Heart right ventricle (tissue), 16 donors: Measurements from ENCODE around the gene MAPK8IP3. TPM values are rescaled to one million over a fixed set of nuclear protein-coding genes. Genes with fewer than 3 reads are reported as not detected.

Source experiments
- ATAC-seq, 8 donors: fragments of 200-7000 bp; cut with Tn5 transposase; one replicate each; pipeline ENCODE4 v1.9.1; 2020; ENCODE audit warnings: mild to moderate bottlenecking in 8 of 8, moderate library complexity in 8 of 8, moderate number of reproducible peaks in 1 of 8
- DNase-seq, 2 donors: peaks; one replicate each; pipeline ENCODE4 v3.0.0-alpha.2; 2020
- H3K27ac ChIP-seq, 10 donors: fragments of 200-600 bp; sonication (generic) in 2 of 10; one replicate each; pipeline versions ENCODE4 v1.5.0 to v1.8.0; 2020 to 2022; ENCODE audit warnings: mild to moderate bottlenecking in 3 of 10
- H3K27me3 ChIP-seq, 7 donors: fragments of 200-600 bp; one replicate each; pipeline ENCODE4 v1.8.0; 2021 to 2022; ENCODE audit warnings: mild to moderate bottlenecking in 2 of 7
- H3K36me3 ChIP-seq, 9 donors: fragments of 200-600 bp; sonication (generic) in 1 of 9; one replicate each; pipeline versions ENCODE4 v1.5.0 to v1.8.0; 2020 to 2022; ENCODE audit warnings: mild to moderate bottlenecking in 2 of 9
- H3K4me1 ChIP-seq, 9 donors: fragments of 200-600 bp; sonication (generic) in 1 of 9; one replicate each; pipeline versions ENCODE4 v1.5.0 to v1.8.0; 2020 to 2022; ENCODE audit warnings: mild to moderate bottlenecking in 4 of 9
- H3K4me3 ChIP-seq, 10 donors: fragments of 200-600 bp; sonication (generic) in 2 of 10; one replicate each; pipeline versions ENCODE4 v1.5.0 to v1.8.0; 2020 to 2022; ENCODE audit warnings: mild to moderate bottlenecking in 7 of 10, moderate library complexity in 2 of 10
- H3K9me3 ChIP-seq, 11 donors: fragments of 200-600 bp in 10 of 11; sonication (generic) in 2 of 11; one replicate each; pipeline versions ENCODE4 v1.5.0 to v1.8.0; 2013 to 2022; ENCODE audit warnings: mild to moderate bottlenecking in 2 of 11, control low read depth in 1 of 11, moderate library complexity in 1 of 11
- WGBS, 2 donors: extraction: QIAGEN DNeasy Blood & Tissue Kit; methylation state at CpG; one replicate each; pipeline ENCODE4 v1.1.7; 2013; ENCODE audit warnings: inconsistent platforms in 1 of 2; 5-methylcytosine and 5-hydroxymethylcytosine counted together
- intact Hi-C, 10 donors: fragments of 100-400 bp; cut with DNase I; formaldehyde crosslinking; loops; one replicate each; pipeline versions ENCODE4 v1.11.1 to v1.14.2; 2022
- polyA plus RNA-seq, 2 donors: library from polyadenylated mRNA; stranded (reverse); fragments of 200-250 nt; gene quantifications; one replicate each; pipeline ENCODE4 v1.2.3, GENCODE V29; 2013
- total RNA-seq, 10 donors: library from RNA; stranded (reverse); fragmentation: NEBNext Ultra II Directional in 3 of 10; extraction: Animal tissue kit (Norgen Biotek cat#: 25700) in 3 of 10; gene quantifications; one replicate each; pipeline versions ENCODE4 v1.2.1 to v1.2.4, GENCODE V29; 2021 to 2023
- TF ChIP-seq, protein P1 (sequence below), 9 donors: fragments of 200-600 bp; sonication (generic) in 2 of 9; IDR thresholded peaks; one replicate each; pipeline versions ENCODE4 v1.5.0 to v1.8.0; 2021 to 2022; ENCODE audit warnings: antibody characterized with exemption in 9 of 9, mild to moderate bottlenecking in 5 of 9, moderate library complexity in 1 of 9
- donor health status: Arrhythmogenic right ventricular cardiomyopathy.
- donor health status: ischemic (EF 13 %, LVEDD 7.1; RV severe dilation, severe dysfunction).
- donor health status: healthy with polysubstance abuse.
- donor health status: DM: no; HTN: yes; CAD: no.
- donor health status: DM: no; HTN: no; CAD: no.
- donor health status: ischemic (EF 25% LVEDD 6.9; RV normal size, moderate dysfunction).
- donor health status: ischemic (EF 25% LVEDD 5.7; RV mildly dilated, moderate dysfunction).
- donor health status: healthy.
- donor health status: DM: yes; HTN: yes; CAD: no.
- donor health status: Ischemic cardiomyopathy.
- donor health status: ischemic (EF 35%, LVEDD 5.7; RV mildly dilated, moderate dysfunction).
- donor health status: nonischemic (EF 11% LVEDD 7.7; RV severe dilation, severe dysfunction).
- donor health status: DM: yes; HTN: yes; CAD: no.
- donor health status: PGD.
- donor health status: ischemic (EF 29% LVEDD 5.4; RV normal size, mild dysfunction).
- donor health status: nonischemic (EF 23%, LVEDD 6.1; RV moderate dilation, normal function).

Gene MAPK8IP3
- total and polyA plus RNA-seq, 12 donors, result 31.2 to 126 (median 71.7) TPM

DNA sequence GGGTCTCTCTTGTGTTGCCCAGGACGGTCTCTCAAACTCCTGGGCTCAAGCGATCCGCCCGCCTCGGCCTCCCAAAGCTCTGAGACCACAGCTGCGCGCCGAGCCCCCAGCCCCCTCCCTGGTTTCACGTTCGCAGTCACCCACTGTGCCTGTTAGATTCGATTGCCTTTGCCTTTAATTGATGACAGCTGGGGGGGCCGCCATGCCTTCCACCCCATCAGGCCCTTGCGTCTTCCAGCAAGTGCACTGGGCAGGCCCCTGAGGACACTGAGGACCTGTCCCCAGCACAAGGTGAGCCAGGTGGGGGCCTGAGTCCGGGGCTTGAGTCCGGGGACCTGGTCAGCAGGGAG is 84.2 kb downstream of the MAPK8IP3 start:
- intact Hi-C loops, result loop anchor here in 1 of 10 donors (10.0 kb wide), 1 partner anchor 55 kb away; no protein-coding TSS in a partner anchor
- Histone ChIP-seq H3K4me1 (peaks cover 0 to 12% (median 2%) of the 10 kb centered on the region in 9 donors), H3K4me3 (no peak overlapping the region), H3K27me3 (no peaks in the 10 kb centered on the region), H3K9me3 (no peaks in the 10 kb centered on the region), H3K36me3 (peaks cover 0 to 63% (median 12%) of the 10 kb centered on the region in 9 donors), H3K27ac (no peak overlapping the region)
- TF ChIP-seq, protein P1, sequence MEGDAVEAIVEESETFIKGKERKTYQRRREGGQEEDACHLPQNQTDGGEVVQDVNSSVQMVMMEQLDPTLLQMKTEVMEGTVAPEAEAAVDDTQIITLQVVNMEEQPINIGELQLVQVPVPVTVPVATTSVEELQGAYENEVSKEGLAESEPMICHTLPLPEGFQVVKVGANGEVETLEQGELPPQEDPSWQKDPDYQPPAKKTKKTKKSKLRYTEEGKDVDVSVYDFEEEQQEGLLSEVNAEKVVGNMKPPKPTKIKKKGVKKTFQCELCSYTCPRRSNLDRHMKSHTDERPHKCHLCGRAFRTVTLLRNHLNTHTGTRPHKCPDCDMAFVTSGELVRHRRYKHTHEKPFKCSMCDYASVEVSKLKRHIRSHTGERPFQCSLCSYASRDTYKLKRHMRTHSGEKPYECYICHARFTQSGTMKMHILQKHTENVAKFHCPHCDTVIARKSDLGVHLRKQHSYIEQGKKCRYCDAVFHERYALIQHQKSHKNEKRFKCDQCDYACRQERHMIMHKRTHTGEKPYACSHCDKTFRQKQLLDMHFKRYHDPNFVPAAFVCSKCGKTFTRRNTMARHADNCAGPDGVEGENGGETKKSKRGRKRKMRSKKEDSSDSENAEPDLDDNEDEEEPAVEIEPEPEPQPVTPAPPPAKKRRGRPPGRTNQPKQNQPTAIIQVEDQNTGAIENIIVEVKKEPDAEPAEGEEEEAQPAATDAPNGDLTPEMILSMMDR (IDR thresholded peaks at IDR 0.05), result no peak
- DNase-seq (no peak), ATAC-seq (no peak)
- WGBS, 2 donors, result 94% methylated on average over 15 of the region's 15 CpGs

DNA sequence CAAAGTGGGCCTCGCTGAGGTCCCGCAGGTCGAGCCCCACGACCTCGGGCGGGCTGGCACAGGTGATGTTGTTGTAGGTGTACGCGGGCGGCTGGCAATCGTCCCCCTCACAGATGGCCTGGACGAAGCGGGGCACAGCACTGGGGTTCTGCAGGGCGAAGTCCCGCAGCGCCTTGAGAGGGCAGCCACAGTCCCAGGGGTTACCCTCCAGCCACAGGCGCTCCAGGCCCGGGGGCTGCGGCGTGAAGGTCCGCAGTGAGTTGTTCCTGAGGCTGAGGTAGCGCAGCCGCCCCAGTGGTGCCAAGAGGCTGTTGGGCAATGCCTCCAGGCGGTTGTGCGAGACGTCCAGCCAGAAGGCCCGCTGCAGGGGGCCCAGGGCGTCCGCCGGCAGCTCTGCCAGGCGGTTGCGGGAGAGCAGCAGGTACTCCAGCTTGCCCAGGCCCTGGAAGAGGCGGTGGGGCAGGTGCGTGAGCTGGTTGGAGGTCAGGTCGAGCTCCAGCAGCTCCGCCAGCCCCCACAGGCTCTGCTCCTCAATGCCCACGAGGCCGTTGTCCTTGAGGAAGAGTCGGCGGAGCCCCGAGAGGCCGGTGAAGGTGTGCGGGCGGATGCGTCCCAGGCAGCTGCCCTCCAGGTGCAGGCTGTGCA is 84.7 kb downstream of the MAPK8IP3 start:
- WGBS, 2 donors, result 92 to 94% methylated on average over 44 of the region's 44 CpGs
- no peak overlapping the region for H3K4me3 ChIP-seq
- peak in 1 of 2 donors; percentile 8 for DNase-seq
- peaks cover 0 to 63% (median 12%) of the 10 kb centered on the region in 9 donors for H3K36me3 ChIP-seq
- intact Hi-C loops, result loop anchor here in 1 of 10 donors (10.0 kb wide), 1 partner anchor 56 kb away; no protein-coding TSS in a partner anchor
- no peak for ATAC-seq
- H3K27ac ChIP-seq, result no peak overlapping the region
- peaks cover 0 to 7% (median 0%) of the 10 kb centered on the region in 9 donors for H3K4me1 ChIP-seq
- no peaks in the 10 kb centered on the region for H3K27me3 ChIP-seq
- TF ChIP-seq, protein P1 (IDR thresholded peaks at IDR 0.05), result no peak
- no peaks in the 10 kb centered on the region for H3K9me3 ChIP-seq

DNA sequence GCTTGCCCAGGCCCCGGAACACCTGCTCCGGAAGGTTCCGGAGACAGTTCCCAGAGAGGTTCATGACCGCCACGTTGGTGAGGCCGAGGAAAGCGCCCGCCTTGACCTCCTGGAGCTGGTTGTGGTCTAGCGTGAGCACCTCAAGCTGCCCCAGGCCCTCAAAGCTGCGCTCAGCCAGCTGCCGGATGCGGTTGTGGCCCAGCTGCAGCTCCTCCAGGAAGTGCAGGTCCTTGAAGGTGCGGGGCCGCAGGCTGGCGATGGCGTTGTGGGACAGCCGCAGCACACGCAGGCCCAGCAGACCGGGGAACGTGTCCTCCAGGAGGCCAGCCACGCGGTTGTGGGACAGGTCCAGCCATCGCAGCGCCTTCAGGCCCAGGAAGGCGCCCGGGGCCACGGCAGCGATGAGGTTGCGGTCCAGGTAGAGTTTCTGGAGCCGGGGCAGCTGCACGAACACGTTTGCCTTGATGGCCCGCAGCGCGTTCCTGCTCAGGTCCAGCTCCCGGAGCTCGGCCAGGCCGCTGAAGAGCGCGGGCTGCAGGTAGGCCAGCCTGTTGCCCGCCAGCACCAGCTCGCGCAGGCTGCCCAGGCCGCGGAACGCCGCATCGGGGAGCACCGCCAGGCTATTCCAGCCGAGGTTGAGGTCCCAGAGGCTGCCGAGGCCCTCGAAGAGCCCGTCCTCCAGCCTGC is 85.4 kb downstream of the MAPK8IP3 start:
- peak in 1 of 2 donors; percentile 12 for DNase-seq
- 93 to 96% methylated on average over 53 of the region's 53 CpGs for WGBS, 2 donors
- H3K36me3 ChIP-seq, result peaks cover 0 to 60% (median 12%) of the 10 kb centered on the region in 9 donors
- no peak overlapping the region for H3K4me3 ChIP-seq
- no peaks in the 10 kb centered on the region for H3K27me3 ChIP-seq
- no peak for ATAC-seq
- H3K4me1 ChIP-seq, result no peaks in the 10 kb centered on the region
- H3K9me3 ChIP-seq, result no peaks in the 10 kb centered on the region
- TF ChIP-seq, protein P1 (IDR thresholded peaks at IDR 0.05), result no peak
- H3K27ac ChIP-seq, result no peak overlapping the region
- intact Hi-C loops, result loop anchor here in 1 of 10 donors (10.0 kb wide), 1 partner anchor 57 kb away; no protein-coding TSS in a partner anchor

DNA sequence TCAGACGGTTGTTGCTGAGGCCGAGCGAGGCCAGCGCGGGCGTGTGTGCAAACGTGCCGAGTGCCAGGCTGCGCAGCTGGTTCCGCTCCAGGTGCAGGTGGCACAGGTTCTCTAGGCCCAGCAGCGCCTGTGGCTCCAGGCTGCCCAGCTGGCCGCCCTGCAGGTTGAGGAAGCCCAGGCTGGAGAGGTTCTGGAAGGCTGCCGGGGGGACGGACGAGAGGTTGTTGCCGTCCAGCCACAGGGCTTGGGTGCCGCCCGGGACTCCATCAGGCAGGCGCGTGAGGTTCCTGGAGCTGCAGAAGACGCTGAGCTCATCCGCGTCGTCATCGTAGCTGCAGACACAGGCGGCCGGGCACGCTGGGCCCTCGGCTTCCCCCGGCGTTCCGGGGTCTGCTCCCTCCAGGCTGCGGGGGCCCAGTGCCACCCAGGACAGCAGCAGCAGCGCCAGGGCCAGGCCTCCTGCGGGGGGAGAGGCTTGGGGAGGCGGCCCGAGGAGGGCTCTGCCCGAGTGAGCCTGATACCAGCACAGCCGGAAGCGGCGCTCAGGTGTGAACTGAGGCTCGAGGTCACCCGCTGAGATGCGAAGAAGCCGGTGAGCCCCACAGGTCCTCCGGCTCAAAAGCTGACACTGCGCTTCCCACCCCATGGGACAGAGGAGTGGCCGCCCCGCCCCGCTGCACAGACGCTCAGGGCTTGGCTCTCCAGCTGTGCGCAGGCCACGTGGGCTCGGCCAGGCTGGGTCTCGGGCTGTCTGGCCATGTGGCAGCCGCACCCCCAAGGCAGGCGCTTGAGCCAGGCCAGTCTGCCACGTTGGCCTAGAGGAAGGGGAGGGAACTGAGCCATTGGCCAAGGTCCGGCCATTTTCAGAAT is 86.2 kb downstream of the MAPK8IP3 start:
- 87 to 88% methylated on average over 59 of the region's 59 CpGs for WGBS, 2 donors
- ATAC-seq (peak in 2 of 8 donors; percentile 9 to 19), DNase-seq (peak in 1 of 2 donors; percentile 12)
- Histone ChIP-seq H3K4me1 (no peaks in the 10 kb centered on the region), H3K27me3 (no peaks in the 10 kb centered on the region), H3K9me3 (peaks cover 0 to 2% (median 0%) of the 10 kb centered on the region in 11 donors), H3K36me3 (peaks cover 0 to 53% (median 11%) of the 10 kb centered on the region in 9 donors), H3K27ac (no peak overlapping the region), H3K4me3 (no peak overlapping the region)
- TF ChIP-seq, protein P1 (IDR thresholded peaks at IDR 0.05), result no peak
- intact Hi-C loops, result loop anchor here in 1 of 10 donors (10.0 kb wide), 1 partner anchor 57 kb away; no protein-coding TSS in a partner anchor
